HCT116 (cell line): ENCODE results near the gene CDH4. TPM values are rescaled to one million over a fixed set of nuclear protein-coding genes. Genes with fewer than 3 reads are reported as not detected.
A peak's percentile ranks its signal among the peaks of the same experiment; 100 is the strongest.

Experiments
- ATAC-seq: fragments of 200-7000 bp; cut with Tn5 transposase; 2 replicates; pipeline ENCODE4 v1.9.1; 2020; ENCODE audit warnings: mild to moderate bottlenecking, moderate library complexity
- BruUV-seq: library from RNA; stranded (reverse); fragments of 400-500 nt; replicated peaks from 2 replicates; lab custom pipeline; 2021; lab: Mats Ljungman, UMichigan
- CTCF ChIA-PET: fragments of 300-600 bp; sonication (Branson Sonifier 250); formaldehyde crosslinking; loops from one replicate; lab custom pipeline; 2021; ENCODE audit warnings: antibody characterized with exemption; lab: Charles Lee
- POLR2A ChIA-PET: fragments of 300-600, 350-600 bp; sonication (Branson Sonifier 250); formaldehyde crosslinking; loops from one replicate; lab custom pipeline; 2021; ENCODE audit warnings: antibody characterized with exemption; lab: Charles Lee
- RAD21 ChIA-PET, 2 experiments: fragments of 300-600 bp; sonication (Branson Sonifier 250); formaldehyde crosslinking; loops; one replicate each; lab custom pipeline; 2023; ENCODE audit warnings: low total read pairs in 2 of 2; ENCODE audit not compliant: uncharacterized antibody in 2 of 2, unreplicated experiment in 2 of 2, low non-redundant PET in 1 of 2; lab: Charles Lee
- DNase-seq: peaks from one replicate; pipeline ENCODE4 v3.0.0-alpha.2; 2010; ENCODE audit warnings: low read depth, low spot score
- H2AFZ ChIP-seq: fragments of 200-600 bp; shearing (Covaris generic), sonication (generic); 2 replicates; pipeline ENCODE4 v1.6.1; 2017; ENCODE audit warnings: low read depth, mixed run types, mixed read lengths, antibody characterized with exemption, low read length; ENCODE audit not compliant: poor library complexity, severe bottlenecking
- H3K27ac ChIP-seq: 2 replicates; pipeline ENCODE4 v1.5.1; 2012; ENCODE audit warnings: low read depth, low read length
- H3K27me3 ChIP-seq: fragments of 200-600 bp; sonication (generic); 2 replicates; pipeline ENCODE4 v1.6.1; 2016; ENCODE audit warnings: mixed run types, low read length, mixed read lengths; ENCODE audit not compliant: insufficient read depth
- H3K36me3 ChIP-seq, 2 experiments: fragments of 200-500 bp in 1 of 2; fragments of 200-600 bp in 1 of 2; sonication (Bioruptor generic) in 1 of 2; sonication (generic) in 1 of 2; 2 replicates each; pipeline versions ENCODE4 v1.5.1 to v1.6.1; 2014 to 2016; ENCODE audit warnings: low read length in 2 of 2, inconsistent platforms in 1 of 2, mixed read lengths in 1 of 2, mixed run types in 1 of 2; ENCODE audit not compliant: insufficient read depth in 2 of 2, control insufficient read depth in 1 of 2
- H3K4me1 ChIP-seq, 2 experiments: fragments of 200-600 bp in 1 of 2; sonication (generic) in 1 of 2; 2 replicates each; pipeline versions ENCODE4 v1.5.1 to v1.6.1; 2012 to 2017; ENCODE audit warnings: low read length in 2 of 2, inconsistent platforms in 1 of 2, mild to moderate bottlenecking in 1 of 2, mixed read lengths in 1 of 2, mixed run types in 1 of 2, moderate library complexity in 1 of 2; ENCODE audit not compliant: insufficient read depth in 2 of 2, control insufficient read depth in 1 of 2
- H3K4me2 ChIP-seq: fragments of 200-600 bp; sonication (generic); 2 replicates; pipeline ENCODE4 v1.6.1; 2017; ENCODE audit warnings: mixed run types, low read length, mixed read lengths
- H3K4me3 ChIP-seq, 2 experiments: fragments of 200-600 bp in 1 of 2; sonication (generic) in 1 of 2; replicated peaks in 1 of 2; 2 replicates each; pipeline ENCODE4 v1.5.1; 2011 to 2016; ENCODE audit warnings: low read length in 2 of 2, control low read depth in 1 of 2, low read depth in 1 of 2, mild to moderate bottlenecking in 1 of 2, mixed read lengths in 1 of 2, mixed run types in 1 of 2
- H3K79me2 ChIP-seq: fragments of 200-600 bp; sonication (generic); 2 replicates; pipeline ENCODE4 v1.6.1; 2017; ENCODE audit warnings: mild to moderate bottlenecking, mixed run types, low read length, moderate library complexity, mixed read lengths; ENCODE audit not compliant: insufficient read depth
- H3K9ac ChIP-seq: fragments of 200-600 bp; sonication (generic); 2 replicates; pipeline ENCODE4 v1.6.1; 2016; ENCODE audit warnings: low read length, mixed read lengths
- H3K9me2 ChIP-seq: fragments of 200-600 bp; sonication (generic), shearing (Covaris generic); 2 replicates; pipeline ENCODE4 v1.6.1; 2017; ENCODE audit warnings: mixed run types, mild to moderate bottlenecking, moderate library complexity; ENCODE audit not compliant: insufficient read depth
- H3K9me3 ChIP-seq, 2 experiments: fragments of 200-500 bp in 1 of 2; fragments of 200-600 bp in 1 of 2; sonication (Bioruptor generic) in 1 of 2; sonication (generic) in 1 of 2; 2 replicates each; pipeline ENCODE4 v1.6.1; 2014 to 2017; ENCODE audit warnings: low read length in 2 of 2, mixed read lengths in 2 of 2, inconsistent platforms in 1 of 2, low read depth in 1 of 2, mild to moderate bottlenecking in 1 of 2, mixed run types in 1 of 2, moderate library complexity in 1 of 2; ENCODE audit not compliant: control insufficient read depth in 1 of 2, insufficient read depth in 1 of 2
- H4K20me1 ChIP-seq: fragments of 200-600 bp; sonication (generic), shearing (Covaris generic); 2 replicates; pipeline ENCODE4 v1.6.1; 2017; ENCODE audit warnings: mixed run types, mild to moderate bottlenecking, moderate library complexity; ENCODE audit not compliant: insufficient read depth
- CBX3 ChIP-seq: IDR thresholded peaks from 2 replicates; pipeline ENCODE4 v1.6.1; 2012; ENCODE audit warnings: low read depth
- CEBPB ChIP-seq: IDR thresholded peaks from 2 replicates; pipeline ENCODE4 v1.6.1; 2012; ENCODE audit warnings: low read depth
- ELF1 ChIP-seq: IDR thresholded peaks from 2 replicates; pipeline ENCODE4 v1.6.1; 2012; ENCODE audit warnings: low read depth, borderline replicate concordance
- EZH2 ChIP-seq: fragments of 200-600 bp; sonication (generic); IDR thresholded peaks from 2 replicates; pipeline ENCODE4 v1.6.1; 2017; ENCODE audit warnings: antibody characterized with exemption, mixed run types
- EZH2phosphoT487 ChIP-seq: fragments of 200-600 bp; IDR thresholded peaks from 2 replicates; pipeline ENCODE4 v1.6.1; 2018; ENCODE audit warnings: antibody characterized with exemption, borderline replicate concordance
- FOSL1 ChIP-seq: IDR thresholded peaks from 2 replicates; pipeline ENCODE4 v1.6.1; 2012; ENCODE audit warnings: low read depth
- JUND ChIP-seq: IDR thresholded peaks from 2 replicates; pipeline ENCODE4 v1.6.1; 2012
- POLR2A ChIP-seq: IDR thresholded peaks from 2 replicates; pipeline ENCODE4 v1.7.0; 2011; ENCODE audit warnings: borderline replicate concordance; ENCODE audit not compliant: insufficient read depth, insufficient read length; ENCODE audit errors: extremely low read depth
- RAD21 ChIP-seq: IDR thresholded peaks from 2 replicates; pipeline ENCODE4 v1.6.1; 2012; ENCODE audit warnings: low read depth, mild to moderate bottlenecking
- SIN3A ChIP-seq: IDR thresholded peaks from 2 replicates; pipeline ENCODE4 v1.6.1; 2012; ENCODE audit warnings: low read depth
- SP1 ChIP-seq: IDR thresholded peaks from 2 replicates; pipeline ENCODE4 v1.6.1; 2012; ENCODE audit warnings: low read depth
- SRF ChIP-seq: IDR thresholded peaks from 2 replicates; pipeline ENCODE4 v1.6.1; 2012; ENCODE audit warnings: low read depth
- YY1 ChIP-seq: IDR thresholded peaks from 2 replicates; pipeline ENCODE4 v1.6.1; 2011; ENCODE audit warnings: low read length, low read depth, moderate library complexity, mild to moderate bottlenecking; ENCODE audit not compliant: insufficient replicate concordance; ENCODE audit errors: extremely low read depth
- ZFX ChIP-seq: fragments of 450-650 bp; IDR thresholded peaks from 2 replicates; pipeline ENCODE4 v1.6.1; 2017
- intact Hi-C: fragments of 100-400 bp; cut with micrococcal nuclease; formaldehyde crosslinking; loops from 2 replicates; pipeline ENCODE4 v1.10.0; 2022
- total RNA-seq: library from RNA; stranded (reverse); gene quantifications from one replicate; pipeline ENCODE4 v1.2.1, GENCODE V29; 2021; ENCODE audit not compliant: unreplicated experiment
- TF ChIP-seq, protein P1 (sequence below): IDR thresholded peaks from 2 replicates; pipeline ENCODE4 v1.6.1; 2012; ENCODE audit warnings: low read depth
- TF ChIP-seq, protein P2 (sequence below): IDR thresholded peaks from 2 replicates; pipeline ENCODE4 v1.6.1; 2011; ENCODE audit warnings: mild to moderate bottlenecking, low read length, moderate library complexity; ENCODE audit not compliant: insufficient replicate concordance; ENCODE audit errors: extremely low read depth
- TF ChIP-seq, protein P3 (sequence below), 3 experiments: fragments of 200-600 bp in 1 of 3; sonication (generic) in 1 of 3; IDR thresholded peaks in 2 of 3; conservative IDR thresholded peaks in 1 of 3; 2 replicates each; pipeline ENCODE4 v1.5.1; 2012 to 2017; ENCODE audit warnings: low read depth in 2 of 3, low read length in 2 of 3, antibody characterized with exemption in 1 of 3, borderline replicate concordance in 1 of 3, control low read depth in 1 of 3, mild to moderate bottlenecking in 1 of 3, mixed read lengths in 1 of 3, mixed run types in 1 of 3, moderate library complexity in 1 of 3; ENCODE audit not compliant: insufficient read depth in 1 of 3
- TF ChIP-seq, protein P4 (sequence below): IDR thresholded peaks from 2 replicates; pipeline ENCODE4 v1.6.1; 2012
- TF ChIP-seq, protein P5 (sequence below): IDR thresholded peaks from 2 replicates; pipeline ENCODE4 v1.6.1; 2012

Gene CDH4
- total RNA-seq, 1 experiment from 2014 or later, result not detected

DNA sequence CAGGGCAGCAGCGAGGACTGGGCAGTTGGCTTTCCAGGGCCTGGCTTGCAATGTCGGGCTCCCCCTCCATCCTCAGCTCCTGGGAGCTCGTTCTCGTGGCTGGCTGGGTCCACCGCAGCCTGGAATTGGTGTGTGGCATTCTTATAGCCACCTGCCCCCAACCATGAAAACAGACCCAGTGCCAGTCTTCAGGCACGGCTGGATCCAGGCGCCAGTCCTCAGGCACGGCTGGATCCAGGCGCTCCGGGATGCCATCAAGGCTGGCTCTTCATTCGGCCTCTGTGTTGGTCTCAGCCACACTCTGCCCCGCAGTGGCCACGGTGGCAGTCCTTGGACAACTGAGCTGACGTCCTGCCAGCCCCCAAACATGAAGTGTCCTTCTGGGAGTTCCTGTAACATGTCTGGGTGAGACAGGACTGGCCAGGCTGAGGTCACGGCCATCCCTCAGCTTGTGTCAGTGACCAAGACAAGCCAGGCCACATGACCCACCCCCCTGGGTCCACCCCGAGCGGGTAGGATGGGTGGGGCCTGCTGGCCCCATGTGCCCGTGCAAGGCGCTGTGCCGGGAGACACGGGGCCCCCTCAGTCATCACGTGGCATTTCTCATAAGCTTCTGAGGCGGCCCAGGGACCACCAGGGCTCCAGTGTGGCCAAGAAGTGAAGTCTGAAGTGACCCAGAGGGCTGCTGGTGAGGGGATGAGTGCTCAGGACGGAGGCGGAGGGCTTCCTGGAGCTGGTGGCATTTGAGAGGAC lies 714.6 kb downstream of the CDH4 start:
- no peak overlapping the region for H3K9ac ChIP-seq
- H2AFZ ChIP-seq, result no peak overlapping the region
- H3K27me3 ChIP-seq, result no peaks in the 10 kb centered on the region
- no peaks in the 10 kb centered on the region for H3K36me3 ChIP-seq
- H3K4me1 ChIP-seq, result no peaks in the 10 kb centered on the region
- CTCF ChIA-PET, result no interaction called here
- no peak overlapping the region for H3K4me3 ChIP-seq
- TF ChIP-seq YY1 (no peak), SIN3A (no peak), EZH2 (no peak), CBX3 (no peak), RAD21 (no peak), ZFX (no peak), POLR2A (no peak), CEBPB (no peak), FOSL1 (no peak), ELF1 (no peak), SP1 (no peak), JUND (no peak), SRF (no peak), EZH2phosphoT487 (no peak)
- TF ChIP-seq, protein P1, sequence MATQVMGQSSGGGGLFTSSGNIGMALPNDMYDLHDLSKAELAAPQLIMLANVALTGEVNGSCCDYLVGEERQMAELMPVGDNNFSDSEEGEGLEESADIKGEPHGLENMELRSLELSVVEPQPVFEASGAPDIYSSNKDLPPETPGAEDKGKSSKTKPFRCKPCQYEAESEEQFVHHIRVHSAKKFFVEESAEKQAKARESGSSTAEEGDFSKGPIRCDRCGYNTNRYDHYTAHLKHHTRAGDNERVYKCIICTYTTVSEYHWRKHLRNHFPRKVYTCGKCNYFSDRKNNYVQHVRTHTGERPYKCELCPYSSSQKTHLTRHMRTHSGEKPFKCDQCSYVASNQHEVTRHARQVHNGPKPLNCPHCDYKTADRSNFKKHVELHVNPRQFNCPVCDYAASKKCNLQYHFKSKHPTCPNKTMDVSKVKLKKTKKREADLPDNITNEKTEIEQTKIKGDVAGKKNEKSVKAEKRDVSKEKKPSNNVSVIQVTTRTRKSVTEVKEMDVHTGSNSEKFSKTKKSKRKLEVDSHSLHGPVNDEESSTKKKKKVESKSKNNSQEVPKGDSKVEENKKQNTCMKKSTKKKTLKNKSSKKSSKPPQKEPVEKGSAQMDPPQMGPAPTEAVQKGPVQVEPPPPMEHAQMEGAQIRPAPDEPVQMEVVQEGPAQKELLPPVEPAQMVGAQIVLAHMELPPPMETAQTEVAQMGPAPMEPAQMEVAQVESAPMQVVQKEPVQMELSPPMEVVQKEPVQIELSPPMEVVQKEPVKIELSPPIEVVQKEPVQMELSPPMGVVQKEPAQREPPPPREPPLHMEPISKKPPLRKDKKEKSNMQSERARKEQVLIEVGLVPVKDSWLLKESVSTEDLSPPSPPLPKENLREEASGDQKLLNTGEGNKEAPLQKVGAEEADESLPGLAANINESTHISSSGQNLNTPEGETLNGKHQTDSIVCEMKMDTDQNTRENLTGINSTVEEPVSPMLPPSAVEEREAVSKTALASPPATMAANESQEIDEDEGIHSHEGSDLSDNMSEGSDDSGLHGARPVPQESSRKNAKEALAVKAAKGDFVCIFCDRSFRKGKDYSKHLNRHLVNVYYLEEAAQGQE, result no peak
- TF ChIP-seq, protein P2, sequence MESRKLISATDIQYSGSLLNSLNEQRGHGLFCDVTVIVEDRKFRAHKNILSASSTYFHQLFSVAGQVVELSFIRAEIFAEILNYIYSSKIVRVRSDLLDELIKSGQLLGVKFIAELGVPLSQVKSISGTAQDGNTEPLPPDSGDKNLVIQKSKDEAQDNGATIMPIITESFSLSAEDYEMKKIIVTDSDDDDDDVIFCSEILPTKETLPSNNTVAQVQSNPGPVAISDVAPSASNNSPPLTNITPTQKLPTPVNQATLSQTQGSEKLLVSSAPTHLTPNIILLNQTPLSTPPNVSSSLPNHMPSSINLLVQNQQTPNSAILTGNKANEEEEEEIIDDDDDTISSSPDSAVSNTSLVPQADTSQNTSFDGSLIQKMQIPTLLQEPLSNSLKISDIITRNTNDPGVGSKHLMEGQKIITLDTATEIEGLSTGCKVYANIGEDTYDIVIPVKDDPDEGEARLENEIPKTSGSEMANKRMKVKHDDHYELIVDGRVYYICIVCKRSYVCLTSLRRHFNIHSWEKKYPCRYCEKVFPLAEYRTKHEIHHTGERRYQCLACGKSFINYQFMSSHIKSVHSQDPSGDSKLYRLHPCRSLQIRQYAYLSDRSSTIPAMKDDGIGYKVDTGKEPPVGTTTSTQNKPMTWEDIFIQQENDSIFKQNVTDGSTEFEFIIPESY, result no peak
- TF ChIP-seq, protein P3, sequence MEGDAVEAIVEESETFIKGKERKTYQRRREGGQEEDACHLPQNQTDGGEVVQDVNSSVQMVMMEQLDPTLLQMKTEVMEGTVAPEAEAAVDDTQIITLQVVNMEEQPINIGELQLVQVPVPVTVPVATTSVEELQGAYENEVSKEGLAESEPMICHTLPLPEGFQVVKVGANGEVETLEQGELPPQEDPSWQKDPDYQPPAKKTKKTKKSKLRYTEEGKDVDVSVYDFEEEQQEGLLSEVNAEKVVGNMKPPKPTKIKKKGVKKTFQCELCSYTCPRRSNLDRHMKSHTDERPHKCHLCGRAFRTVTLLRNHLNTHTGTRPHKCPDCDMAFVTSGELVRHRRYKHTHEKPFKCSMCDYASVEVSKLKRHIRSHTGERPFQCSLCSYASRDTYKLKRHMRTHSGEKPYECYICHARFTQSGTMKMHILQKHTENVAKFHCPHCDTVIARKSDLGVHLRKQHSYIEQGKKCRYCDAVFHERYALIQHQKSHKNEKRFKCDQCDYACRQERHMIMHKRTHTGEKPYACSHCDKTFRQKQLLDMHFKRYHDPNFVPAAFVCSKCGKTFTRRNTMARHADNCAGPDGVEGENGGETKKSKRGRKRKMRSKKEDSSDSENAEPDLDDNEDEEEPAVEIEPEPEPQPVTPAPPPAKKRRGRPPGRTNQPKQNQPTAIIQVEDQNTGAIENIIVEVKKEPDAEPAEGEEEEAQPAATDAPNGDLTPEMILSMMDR (IDR thresholded peaks at IDR 0.05 in 2 of 3, conservative IDR thresholded peaks at IDR 0.05 in 1 of 3; ENCODE audit: borderline replicate concordance in 1 of 3, insufficient read depth in 1 of 3, low read depth in 2 of 3, low read length in 2 of 3), result no peak
- TF ChIP-seq, protein P4, sequence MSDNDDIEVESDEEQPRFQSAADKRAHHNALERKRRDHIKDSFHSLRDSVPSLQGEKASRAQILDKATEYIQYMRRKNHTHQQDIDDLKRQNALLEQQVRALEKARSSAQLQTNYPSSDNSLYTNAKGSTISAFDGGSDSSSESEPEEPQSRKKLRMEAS, result no peak
- TF ChIP-seq, protein P5, sequence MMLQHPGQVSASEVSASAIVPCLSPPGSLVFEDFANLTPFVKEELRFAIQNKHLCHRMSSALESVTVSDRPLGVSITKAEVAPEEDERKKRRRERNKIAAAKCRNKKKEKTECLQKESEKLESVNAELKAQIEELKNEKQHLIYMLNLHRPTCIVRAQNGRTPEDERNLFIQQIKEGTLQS, result no peak
- TF ChIP-seq, all 23 proteins: peak for 0
- H3K9me2 ChIP-seq, result no peaks in the 10 kb centered on the region
- H4K20me1 ChIP-seq, result no peaks in the 10 kb centered on the region
- BruUV-seq, result no TSS peak
- ATAC-seq (0 out of 2 replicates have a peak, but pooled peaks have one; percentile 30), DNase-seq (no peak)
- no peaks in the 10 kb centered on the region for H3K9me3 ChIP-seq
- H3K4me2 ChIP-seq, result no peak overlapping the region
- POLR2A ChIA-PET, result no interaction called here
- no peaks in the 10 kb centered on the region for H3K79me2 ChIP-seq
- no peak overlapping the region for H3K27ac ChIP-seq
- intact Hi-C loops, result no loop called here
- RAD21 ChIA-PET, result no interaction called here
